Vagina (tissue), 2 donors: ENCODE data around the gene TGFB1. TPM values are rescaled to one million over a fixed set of nuclear protein-coding genes. Genes with fewer than 3 reads are reported as not detected.
"Not testable (repeated sequence)": the region's sequence is repeated elsewhere in the genome, so short reads cannot be mapped to it uniquely, and the experiment has no call there.

Experiments
- DNase-seq, 2 donors: peaks; one replicate each; pipeline ENCODE4 v3.0.0-alpha.2; 2017; ENCODE audit errors: extremely low spot score in 2 of 2
- H3K27ac ChIP-seq: fragments of 200-600 bp; sonication (generic); one replicate; pipeline ENCODE4 v1.5.1; 2019
- H3K27me3 ChIP-seq: fragments of 200-600 bp; sonication (generic); one replicate; pipeline ENCODE4 v1.5.1; 2019
- H3K36me3 ChIP-seq, 2 donors: fragments of 200-600 bp; sonication (generic); one replicate each; pipeline ENCODE4 v1.5.1; 2017 to 2019
- H3K4me1 ChIP-seq: fragments of 200-600 bp; sonication (generic); one replicate; pipeline ENCODE4 v1.5.1; 2019
- H3K4me3 ChIP-seq, 2 donors: fragments of 200-600 bp; sonication (generic); 1 replicate in 1 of 2; 2 replicates in 1 of 2; pipeline ENCODE4 v1.5.1; 2016 to 2019
- H3K9me3 ChIP-seq: fragments of 200-600 bp; sonication (generic); one replicate; pipeline ENCODE4 v1.5.1; 2019
- CTCF ChIP-seq, 3 experiments: fragments of 450-650 bp in 2 of 3; fragments of 200-600 bp in 1 of 3; sonication (generic) in 1 of 3; IDR thresholded peaks; one replicate each; pipeline ENCODE4 v1.5.1; 2017 to 2019; ENCODE audit warnings: antibody characterized with exemption in 3 of 3, mild to moderate bottlenecking in 2 of 3, moderate library complexity in 2 of 3
- POLR2A ChIP-seq, 2 donors: fragments of 450-650 bp; IDR thresholded peaks; one replicate each; pipeline ENCODE4 v1.6.1; 2017; ENCODE audit warnings: antibody characterized with exemption in 2 of 2, mild to moderate bottlenecking in 2 of 2, moderate library complexity in 2 of 2
- POLR2AphosphoS5 ChIP-seq, 2 donors: sonication (generic); formaldehyde crosslinking; IDR thresholded peaks; one replicate each; pipeline ENCODE4 v1.9.0; 2017; ENCODE audit warnings: antibody characterized with exemption in 2 of 2, mild to moderate bottlenecking in 2 of 2, low read depth in 1 of 2; ENCODE audit not compliant: insufficient read depth in 1 of 2
- intact Hi-C: fragments of 100-400 bp; cut with DNase I; formaldehyde crosslinking; loops from one replicate; pipeline ENCODE4 v1.15.1; 2023
- total RNA-seq: library from RNA; depleted of rRNA; stranded (reverse); fragments of >200 nt; gene quantifications from one replicate; pipeline ENCODE4 v1.2.3, GENCODE V29; 2016

Gene TGFB1
- total RNA-seq, 1 donor from 2014 or later: 53.3 TPM

GRCh38 chr19:41391618-41392017 is 37.9 kb upstream of the TGFB1 start:
- H3K9me3 ChIP-seq: no peaks in the 10 kb centered on the region
- no peak overlapping the region for H3K27ac ChIP-seq
- no peak overlapping the region for H3K4me3 ChIP-seq
- H3K4me1 ChIP-seq: peaks cover 14% of the 10 kb centered on the region
- no peak for DNase-seq
- intact Hi-C loops: no loop called here
- H3K36me3 ChIP-seq: peaks cover 0 to 27% of the 10 kb centered on the region in 2 donors
- H3K27me3 ChIP-seq: no peaks in the 10 kb centered on the region
- TF ChIP-seq POLR2AphosphoS5 (IDR thresholded peaks at IDR 0.05; ENCODE audit: insufficient read depth in 1 of 2, low read depth in 1 of 2) (no peak), CTCF (IDR thresholded peaks at IDR 0.05) (no peak), POLR2A (IDR thresholded peaks at IDR 0.05) (no peak)

GRCh38 chr19:41386442-41386841 is 32.7 kb upstream of the TGFB1 start:
- intact Hi-C loops: no loop called here
- H3K27me3 ChIP-seq: no peaks in the 10 kb centered on the region
- H3K27ac ChIP-seq: no peak overlapping the region
- H3K4me3 ChIP-seq: no peak overlapping the region
- DNase-seq: no peak
- TF ChIP-seq CTCF (IDR thresholded peaks at IDR 0.05) (no peak), POLR2A (IDR thresholded peaks at IDR 0.05) (no peak), POLR2AphosphoS5 (IDR thresholded peaks at IDR 0.05; ENCODE audit: insufficient read depth in 1 of 2, low read depth in 1 of 2) (no peak)
- no peaks in the 10 kb centered on the region for H3K9me3 ChIP-seq
- peaks cover 0 to 33% of the 10 kb centered on the region in 2 donors for H3K36me3 ChIP-seq
- H3K4me1 ChIP-seq: no peaks in the 10 kb centered on the region

- Histone ChIP-seq H3K36me3 (peaks cover 0 to 20% of the 10 kb centered on the region in 2 donors), H3K27ac (no peak overlapping the region)
- intact Hi-C loops: no loop called here
Observed at GRCh38 chr19:41384351-41384750, 30.6 kb upstream of the TGFB1 start.

GRCh38 chr19:41381536-41381935 is 27.8 kb upstream of the TGFB1 start:
- intact Hi-C loops, H3K36me3 ChIP-seq, DNase-seq, H3K4me3 ChIP-seq, H3K27me3 ChIP-seq, H3K9me3 ChIP-seq, H3K27ac ChIP-seq: not testable (repeated sequence)
- peaks cover 22% of the 10 kb centered on the region for H3K4me1 ChIP-seq

More at GRCh38 chr19:41384351-41384750, 30.6 kb upstream of the TGFB1 start:
- DNase-seq: no peak
- H3K4me1 ChIP-seq: peaks cover 11% of the 10 kb centered on the region
- TF ChIP-seq CTCF (IDR thresholded peaks at IDR 0.05): no peak
- no peak for TF ChIP-seq POLR2A (IDR thresholded peaks at IDR 0.05)
- no peak for TF ChIP-seq POLR2AphosphoS5 (IDR thresholded peaks at IDR 0.05; ENCODE audit: insufficient read depth in 1 of 2, low read depth in 1 of 2)
- no peaks in the 10 kb centered on the region for H3K9me3 ChIP-seq
- no peaks in the 10 kb centered on the region for H3K27me3 ChIP-seq
- H3K4me3 ChIP-seq: no peak overlapping the region

GRCh38 chr19:41377977-41378709 is 24.4 kb upstream of the TGFB1 start:
- Histone ChIP-seq H3K9me3 (no peaks in the 10 kb centered on the region), H3K4me3 (no peak overlapping the region), H3K4me1 (peaks cover 47% of the 10 kb centered on the region), H3K36me3 (no peaks in the 10 kb centered on the region), H3K27ac (peak overlapping the region; percentile 5), H3K27me3 (no peaks in the 10 kb centered on the region)
- DNase-seq: no peak
- TF ChIP-seq POLR2AphosphoS5 (IDR thresholded peaks at IDR 0.05; ENCODE audit: insufficient read depth in 1 of 2, low read depth in 1 of 2) (no peak), POLR2A (IDR thresholded peaks at IDR 0.05) (no peak), CTCF (IDR thresholded peaks at IDR 0.05) (no peak)
- intact Hi-C loops: no loop called here
